HepG2 (cell line): ENCODE results near the gene TMEM114. TPM values are rescaled to one million over a fixed set of nuclear protein-coding genes. Genes with fewer than 3 reads are reported as not detected.

Source experiments
- ATF1 ChIP-seq: IDR thresholded peaks from 2 replicates; pipeline ENCODE4 v1.6.1; 2016; ENCODE audit warnings: mild to moderate bottlenecking, control low read depth
- BCL6 ChIP-seq: IDR thresholded peaks from 2 replicates; pipeline ENCODE4 v1.6.1; 2016; ENCODE audit warnings: missing genetic modification reagents, missing compliant biosample characterization
- CBX1 ChIP-seq: IDR thresholded peaks from one replicate; pipeline ENCODE4 v1.6.1; 2016; ENCODE audit warnings: antibody characterized with exemption, low read depth
- EHMT2 ChIP-seq: fragments of 200-600 bp; sonication (generic); IDR thresholded peaks from 2 replicates; pipeline ENCODE4 v1.7.0; 2017; ENCODE audit warnings: antibody characterized with exemption, low read depth, low read length, borderline replicate concordance
- HNF4G ChIP-seq, 2 experiments: sonication (generic) in 1 of 2; formaldehyde crosslinking in 1 of 2; IDR thresholded peaks; 2 replicates each; pipeline versions ENCODE4 v1.4.0 to v1.6.1; 2011 to 2020; ENCODE audit warnings: borderline replicate concordance in 2 of 2, low read depth in 2 of 2, mild to moderate bottlenecking in 2 of 2, low read length in 1 of 2, missing genetic modification reagents in 1 of 2, moderate library complexity in 1 of 2
- HOXA3 ChIP-seq: sonication (generic); formaldehyde crosslinking; IDR thresholded peaks from 2 replicates; pipeline ENCODE4 v1.5.0; 2020; ENCODE audit warnings: missing genetic modification reagents
- KAT7 ChIP-seq: IDR thresholded peaks from 2 replicates; pipeline ENCODE4 v1.6.1; 2018; ENCODE audit warnings: borderline replicate concordance, missing compliant biosample characterization
- KLF15 ChIP-seq: sonication (generic); formaldehyde crosslinking; IDR thresholded peaks from 2 replicates; pipeline ENCODE4 v1.8.1; 2023; ENCODE audit warnings: borderline replicate concordance, mild to moderate bottlenecking, inconsistent platforms, missing genetic modification reagents, mixed read lengths
- MTF1 ChIP-seq: sonication (generic); formaldehyde crosslinking; IDR thresholded peaks from 2 replicates; pipeline ENCODE4 v1.5.0; 2020; ENCODE audit warnings: missing genetic modification reagents
- PAWR ChIP-seq: sonication (generic); formaldehyde crosslinking; IDR thresholded peaks from 2 replicates; pipeline ENCODE4 v1.4.0; 2020; ENCODE audit warnings: missing genetic modification reagents, mild to moderate bottlenecking, borderline replicate concordance
- REPIN1 ChIP-seq: sonication (generic); formaldehyde crosslinking; IDR thresholded peaks from 2 replicates; pipeline ENCODE4 v1.8.0; 2022; ENCODE audit warnings: missing genetic modification reagents, low read depth, mild to moderate bottlenecking, borderline replicate concordance
- THAP11 ChIP-seq: IDR thresholded peaks from 2 replicates; pipeline ENCODE4 v1.6.1; 2016; ENCODE audit warnings: missing biosample characterization, missing genetic modification reagents
- ZFP90 ChIP-seq: sonication (generic); formaldehyde crosslinking; IDR thresholded peaks from 2 replicates; pipeline ENCODE4 v1.8.0; 2022; ENCODE audit warnings: missing genetic modification reagents, mild to moderate bottlenecking, inconsistent platforms, borderline replicate concordance
- ZNF501 ChIP-seq: sonication (generic); formaldehyde crosslinking; IDR thresholded peaks from 2 replicates; pipeline ENCODE4 v1.5.1; 2020; ENCODE audit warnings: mild to moderate bottlenecking, moderate library complexity, missing genetic modification reagents
- ZNF792 ChIP-seq: IDR thresholded peaks from 2 replicates; pipeline ENCODE4 v1.6.1; 2016
- polyA plus RNA-seq, 8 experiments: library from polyadenylated mRNA; depleted of rRNA in 3 of 8; stranded (reverse) in 7 of 8; unstranded in 1 of 8; fragments of >200 nt; fragmentation: Illumina TruSeq in 4 of 8; extraction: Trizol in 4 of 8; gene quantifications; 2 replicates each; pipeline versions ENCODE4 v1.2.1 to v1.2.3, GENCODE V29; 2011 to 2016; ENCODE audit warnings: low read depth in 4 of 8, missing spikeins in 1 of 8, mixed read lengths in 1 of 8; ENCODE audit not compliant: insufficient read depth in 1 of 8
- total RNA-seq, 5 experiments: library from RNA; depleted of rRNA; stranded (reverse); fragments of >200 nt; fragmentation: Illumina TruSeq; extraction: Trizol; gene quantifications; 2 replicates each; pipeline ENCODE4 v1.2.3, GENCODE V29; 2016; ENCODE audit warnings: low read depth in 1 of 5
- TF ChIP-seq, protein P1 (sequence below): sonication (generic); formaldehyde crosslinking; IDR thresholded peaks from 2 replicates; pipeline ENCODE4 v1.4.0; 2020; ENCODE audit warnings: mild to moderate bottlenecking, missing genetic modification reagents
- TF ChIP-seq, protein P2 (sequence below): sonication (generic); formaldehyde crosslinking; IDR thresholded peaks from 2 replicates; pipeline ENCODE4 v1.5.1; 2020; ENCODE audit warnings: mild to moderate bottlenecking, moderate library complexity, missing genetic modification reagents
- TF ChIP-seq, protein P3 (sequence below): sonication (generic); formaldehyde crosslinking; IDR thresholded peaks from 2 replicates; pipeline ENCODE4 v1.8.1; 2022; ENCODE audit warnings: mild to moderate bottlenecking, missing genetic modification reagents
- TF ChIP-seq, protein P4 (sequence below): sonication (generic); formaldehyde crosslinking; IDR thresholded peaks from 2 replicates; pipeline ENCODE4 v1.8.1; 2023; ENCODE audit warnings: mild to moderate bottlenecking, missing genetic modification reagents
- TF ChIP-seq, protein P5 (sequence below): IDR thresholded peaks from 2 replicates; pipeline ENCODE4 v1.6.1; 2012; ENCODE audit warnings: low read depth, low read length, improper control_type of control experiment

TMEM114 gene
- total and polyA plus RNA-seq, 2 of the 13 experiments (the other 11 are each of a cell fraction or from before 2014, with no cell fraction given) = not detected

DNA sequence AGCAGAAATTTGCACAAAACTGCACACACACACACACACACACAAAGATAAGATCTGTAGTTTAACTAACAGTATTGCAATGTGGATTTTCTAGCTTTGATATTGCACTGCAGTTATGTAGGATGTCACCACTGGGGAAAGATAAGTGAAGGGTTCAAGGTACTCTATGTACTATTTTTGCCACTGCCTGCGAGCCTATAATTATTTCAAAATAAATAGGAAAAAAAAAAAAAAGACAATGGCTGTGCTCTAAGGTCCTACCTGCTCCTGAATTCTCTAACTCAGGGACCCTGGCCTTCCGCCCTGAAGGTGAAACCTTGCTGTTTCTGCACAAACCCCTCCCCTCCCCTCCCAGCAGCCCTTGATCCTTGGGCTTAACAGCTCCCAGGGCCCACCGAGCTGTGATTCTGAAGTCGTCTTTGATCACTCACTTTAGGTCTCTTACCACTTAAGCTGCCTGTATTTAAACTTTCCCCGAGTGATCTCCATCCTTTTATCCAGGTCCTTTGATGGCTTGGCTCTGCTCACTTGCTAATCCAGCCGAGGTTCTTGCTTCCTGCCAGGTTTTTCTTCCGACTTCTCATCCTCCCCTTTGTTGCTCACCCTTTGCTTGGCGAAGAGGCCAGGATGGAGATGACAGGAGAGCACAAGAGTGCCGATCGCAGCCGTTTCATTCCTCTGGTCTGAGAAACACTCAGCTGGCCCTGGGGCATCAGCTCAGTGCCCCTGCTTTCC lies 37.7 kb downstream of the TMEM114 start (continued):
- TF ChIP-seq, protein P1, sequence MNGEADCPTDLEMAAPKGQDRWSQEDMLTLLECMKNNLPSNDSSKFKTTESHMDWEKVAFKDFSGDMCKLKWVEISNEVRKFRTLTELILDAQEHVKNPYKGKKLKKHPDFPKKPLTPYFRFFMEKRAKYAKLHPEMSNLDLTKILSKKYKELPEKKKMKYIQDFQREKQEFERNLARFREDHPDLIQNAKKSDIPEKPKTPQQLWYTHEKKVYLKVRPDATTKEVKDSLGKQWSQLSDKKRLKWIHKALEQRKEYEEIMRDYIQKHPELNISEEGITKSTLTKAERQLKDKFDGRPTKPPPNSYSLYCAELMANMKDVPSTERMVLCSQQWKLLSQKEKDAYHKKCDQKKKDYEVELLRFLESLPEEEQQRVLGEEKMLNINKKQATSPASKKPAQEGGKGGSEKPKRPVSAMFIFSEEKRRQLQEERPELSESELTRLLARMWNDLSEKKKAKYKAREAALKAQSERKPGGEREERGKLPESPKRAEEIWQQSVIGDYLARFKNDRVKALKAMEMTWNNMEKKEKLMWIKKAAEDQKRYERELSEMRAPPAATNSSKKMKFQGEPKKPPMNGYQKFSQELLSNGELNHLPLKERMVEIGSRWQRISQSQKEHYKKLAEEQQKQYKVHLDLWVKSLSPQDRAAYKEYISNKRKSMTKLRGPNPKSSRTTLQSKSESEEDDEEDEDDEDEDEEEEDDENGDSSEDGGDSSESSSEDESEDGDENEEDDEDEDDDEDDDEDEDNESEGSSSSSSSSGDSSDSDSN (CRISPR knock-in tag) = no peak
- TF ChIP-seq ZFP90 (CRISPR knock-in tag) (peak; percentile 48; the same call in 1 of the 2 replicates), EHMT2 (no peak), HNF4G (IDR thresholded peaks at IDR 0.05; ENCODE audit: borderline replicate concordance, low read depth, low read length) (peak; percentile 71), HNF4G (CRISPR knock-in tag; IDR thresholded peaks at IDR 0.05; ENCODE audit: borderline replicate concordance, low read depth) (no peak), ATF1 (no peak), BCL6 (CRISPR knock-in tag) (peak; percentile 18; the same call in 1 of the 2 replicates), ZNF501 (CRISPR knock-in tag) (peak; percentile 87), THAP11 (CRISPR knock-in tag) (no peak), KLF15 (CRISPR knock-in tag) (no peak), ZNF792 (CRISPR knock-in tag) (no peak), MTF1 (CRISPR knock-in tag) (no peak), HOXA3 (CRISPR knock-in tag) (peak; percentile 45; the same call in 1 of the 2 replicates), PAWR (CRISPR knock-in tag) (no peak), KAT7 (CRISPR knock-in tag) (0 out of 2 replicates have a peak, but pooled peaks have one; percentile 35), REPIN1 (CRISPR knock-in tag) (peak; percentile 56; the same call in 1 of the 2 replicates), CBX1 (peak; percentile 41)
- TF ChIP-seq, protein P2, sequence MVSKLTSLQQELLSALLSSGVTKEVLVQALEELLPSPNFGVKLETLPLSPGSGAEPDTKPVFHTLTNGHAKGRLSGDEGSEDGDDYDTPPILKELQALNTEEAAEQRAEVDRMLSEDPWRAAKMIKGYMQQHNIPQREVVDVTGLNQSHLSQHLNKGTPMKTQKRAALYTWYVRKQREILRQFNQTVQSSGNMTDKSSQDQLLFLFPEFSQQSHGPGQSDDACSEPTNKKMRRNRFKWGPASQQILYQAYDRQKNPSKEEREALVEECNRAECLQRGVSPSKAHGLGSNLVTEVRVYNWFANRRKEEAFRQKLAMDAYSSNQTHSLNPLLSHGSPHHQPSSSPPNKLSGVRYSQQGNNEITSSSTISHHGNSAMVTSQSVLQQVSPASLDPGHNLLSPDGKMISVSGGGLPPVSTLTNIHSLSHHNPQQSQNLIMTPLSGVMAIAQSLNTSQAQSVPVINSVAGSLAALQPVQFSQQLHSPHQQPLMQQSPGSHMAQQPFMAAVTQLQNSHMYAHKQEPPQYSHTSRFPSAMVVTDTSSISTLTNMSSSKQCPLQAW (CRISPR knock-in tag) = peak; percentile 59
- TF ChIP-seq, protein P3, sequence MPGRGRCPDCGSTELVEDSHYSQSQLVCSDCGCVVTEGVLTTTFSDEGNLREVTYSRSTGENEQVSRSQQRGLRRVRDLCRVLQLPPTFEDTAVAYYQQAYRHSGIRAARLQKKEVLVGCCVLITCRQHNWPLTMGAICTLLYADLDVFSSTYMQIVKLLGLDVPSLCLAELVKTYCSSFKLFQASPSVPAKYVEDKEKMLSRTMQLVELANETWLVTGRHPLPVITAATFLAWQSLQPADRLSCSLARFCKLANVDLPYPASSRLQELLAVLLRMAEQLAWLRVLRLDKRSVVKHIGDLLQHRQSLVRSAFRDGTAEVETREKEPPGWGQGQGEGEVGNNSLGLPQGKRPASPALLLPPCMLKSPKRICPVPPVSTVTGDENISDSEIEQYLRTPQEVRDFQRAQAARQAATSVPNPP (CRISPR knock-in tag) = no peak
- TF ChIP-seq, protein P4, sequence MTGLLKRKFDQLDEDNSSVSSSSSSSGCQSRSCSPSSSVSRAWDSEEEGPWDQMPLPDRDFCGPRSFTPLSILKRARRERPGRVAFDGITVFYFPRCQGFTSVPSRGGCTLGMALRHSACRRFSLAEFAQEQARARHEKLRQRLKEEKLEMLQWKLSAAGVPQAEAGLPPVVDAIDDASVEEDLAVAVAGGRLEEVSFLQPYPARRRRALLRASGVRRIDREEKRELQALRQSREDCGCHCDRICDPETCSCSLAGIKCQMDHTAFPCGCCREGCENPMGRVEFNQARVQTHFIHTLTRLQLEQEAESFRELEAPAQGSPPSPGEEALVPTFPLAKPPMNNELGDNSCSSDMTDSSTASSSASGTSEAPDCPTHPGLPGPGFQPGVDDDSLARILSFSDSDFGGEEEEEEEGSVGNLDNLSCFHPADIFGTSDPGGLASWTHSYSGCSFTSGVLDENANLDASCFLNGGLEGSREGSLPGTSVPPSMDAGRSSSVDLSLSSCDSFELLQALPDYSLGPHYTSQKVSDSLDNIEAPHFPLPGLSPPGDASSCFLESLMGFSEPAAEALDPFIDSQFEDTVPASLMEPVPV (CRISPR knock-in tag) = peak; percentile 21; the same call in 1 of the 2 replicates
- TF ChIP-seq, protein P5, sequence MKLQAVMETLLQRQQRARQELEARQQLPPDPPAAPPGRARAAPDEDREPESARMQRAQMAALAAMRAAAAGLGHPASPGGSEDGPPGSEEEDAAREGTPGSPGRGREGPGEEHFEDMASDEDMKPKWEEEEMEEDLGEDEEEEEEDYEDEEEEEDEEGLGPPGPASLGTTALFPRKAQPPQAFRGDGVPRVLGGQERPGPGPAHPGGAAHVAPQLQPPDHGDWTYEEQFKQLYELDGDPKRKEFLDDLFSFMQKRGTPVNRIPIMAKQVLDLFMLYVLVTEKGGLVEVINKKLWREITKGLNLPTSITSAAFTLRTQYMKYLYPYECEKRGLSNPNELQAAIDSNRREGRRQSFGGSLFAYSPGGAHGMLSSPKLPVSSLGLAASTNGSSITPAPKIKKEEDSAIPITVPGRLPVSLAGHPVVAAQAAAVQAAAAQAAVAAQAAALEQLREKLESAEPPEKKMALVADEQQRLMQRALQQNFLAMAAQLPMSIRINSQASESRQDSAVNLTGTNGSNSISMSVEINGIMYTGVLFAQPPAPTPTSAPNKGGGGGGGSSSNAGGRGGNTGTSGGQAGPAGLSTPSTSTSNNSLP = peak; percentile 87
